Fibroblast of pulmonary artery (primary cell): Measurements from ENCODE around the gene ZFAND2A.

Experiments
- DNase-seq: peaks from one replicate; pipeline ENCODE4 v3.0.0-alpha.2; 2010; ENCODE audit warnings: low read depth
- H3K4me3 ChIP-seq: replicated peaks from 2 replicates; pipeline ENCODE4 v1.5.1; 2011; ENCODE audit warnings: low read depth, mild to moderate bottlenecking, control low read depth, low read length, moderate library complexity
- CTCF ChIP-seq: IDR thresholded peaks from 2 replicates; pipeline ENCODE4 v1.5.1; 2011; ENCODE audit warnings: mild to moderate bottlenecking, control low read depth, low read length, inconsistent platforms; ENCODE audit errors: missing control alignments

ZFAND2A gene

GRCh38 chr7:1127001-1127400, 33.0 kb downstream of the ZFAND2A start:
- no peak overlapping the region for H3K4me3 ChIP-seq
- no peak for TF ChIP-seq CTCF
- DNase-seq, result no peak

- no peak overlapping the region for H3K4me3 ChIP-seq
- no peak for DNase-seq
- TF ChIP-seq CTCF, result no peak
These were observed 34.4 kb downstream of the ZFAND2A start for GRCh38 chr7:1125603-1125969.

GRCh38 chr7:1124816-1125602, 35.0 kb downstream of the ZFAND2A start:
- DNase-seq, result no peak
- H3K4me3 ChIP-seq, result no peak overlapping the region
- no peak for TF ChIP-seq CTCF

GRCh38 chr7:1124164-1124563, 35.8 kb downstream of the ZFAND2A start:
- DNase-seq, result no peak
- peak overlapping the region; percentile 22 for H3K4me3 ChIP-seq
- TF ChIP-seq CTCF, result no peak

- peak; percentile 90 for DNase-seq
- peak; percentile 75 for TF ChIP-seq CTCF
- peak overlapping the region; percentile 22 for H3K4me3 ChIP-seq
These were observed 36.3 kb downstream of the ZFAND2A start for GRCh38 chr7:1123715-1124114.

GRCh38 chr7:1122832-1123501, 37.0 kb downstream of the ZFAND2A start:
- no peak for TF ChIP-seq CTCF
- no peak for DNase-seq
- H3K4me3 ChIP-seq, result no peak overlapping the region
